Mesothelial cell of epicardium (in vitro differentiated cells): Measurements from ENCODE around the gene AGO3. TPM values are rescaled to one million over a fixed set of nuclear protein-coding genes. Genes with fewer than 3 reads are reported as not detected.

Experiments used
- DNase-seq, 2 experiments: peaks; one replicate each; pipeline ENCODE4 v3.0.0; 2021; ENCODE audit warnings: low spot score in 2 of 2; ENCODE audit not compliant: unreplicated experiment in 2 of 2
- H3K27ac Mint-ChIP-seq: 2 replicates; pipeline ENCODE4 v1.8.0; 2021; ENCODE audit warnings: mixed read lengths
- H3K27me3 Mint-ChIP-seq: 2 replicates; pipeline ENCODE4 v1.8.0; 2021; ENCODE audit warnings: low read depth, mixed read lengths
- H3K36me3 Mint-ChIP-seq: 2 replicates; pipeline ENCODE4 v1.8.0; 2021; ENCODE audit warnings: mixed read lengths
- H3K4me1 Mint-ChIP-seq: 2 replicates; pipeline ENCODE4 v1.8.0; 2021; ENCODE audit warnings: mixed read lengths
- H3K4me3 Mint-ChIP-seq: 2 replicates; pipeline ENCODE4 v1.8.0; 2021; ENCODE audit warnings: mild to moderate bottlenecking, moderate library complexity, mixed read lengths
- H3K9me3 Mint-ChIP-seq: 2 replicates; pipeline ENCODE4 v1.8.0; 2021; ENCODE audit warnings: mixed read lengths
- total RNA-seq: library from RNA; stranded (reverse); gene quantifications from 3 replicates; pipeline ENCODE4 v1.2.1, GENCODE V29; 2021
- TF ChIP-seq, protein P1 (sequence below): fragments of 200-600 bp; sonication (generic); IDR thresholded peaks from one replicate; pipeline ENCODE4 v1.5.0; 2021; ENCODE audit warnings: antibody characterized with exemption; ENCODE audit not compliant: unreplicated experiment

AGO3 gene
- total RNA-seq, 1 donor from 2014 or later, result 52.2 TPM

DNA sequence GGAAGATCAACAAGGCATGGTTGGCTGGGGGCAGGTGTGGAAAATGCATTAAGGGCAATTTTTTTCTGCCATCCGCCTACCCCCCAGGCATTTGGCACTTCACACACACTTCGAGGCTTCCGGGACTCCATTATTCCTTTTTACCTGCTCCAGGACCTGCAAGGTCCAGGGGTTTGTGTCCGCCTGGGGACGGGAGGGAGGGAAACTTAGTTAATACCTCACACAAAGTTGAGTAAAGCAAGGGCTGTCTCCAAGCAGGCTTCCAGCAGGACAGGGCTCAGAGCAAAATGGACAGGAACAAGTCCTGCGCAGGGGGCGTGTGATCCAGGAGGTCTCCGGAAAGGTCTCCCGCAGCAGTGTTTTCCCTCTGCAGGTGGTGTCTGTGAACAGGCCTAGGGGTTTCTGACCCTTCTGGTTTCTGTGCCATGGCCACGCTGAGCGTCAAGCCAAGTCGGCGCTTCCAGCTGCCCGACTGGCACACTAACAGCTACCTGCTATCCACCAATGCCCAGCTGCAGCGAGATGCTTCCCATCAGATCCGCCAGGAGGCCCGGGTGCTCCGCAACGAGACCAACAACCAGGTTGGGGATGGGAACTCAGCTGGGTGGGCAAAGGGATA is 153.7 kb downstream of the AGO3 start:
- H3K4me3 Mint-ChIP-seq, result peak overlapping the region; percentile 69
- peak overlapping the region; percentile 21 for H3K27ac Mint-ChIP-seq
- no peak for DNase-seq
- H3K36me3 Mint-ChIP-seq, result no peaks in the 10 kb centered on the region
- peaks cover 4% of the 10 kb centered on the region for H3K27me3 Mint-ChIP-seq
- H3K9me3 Mint-ChIP-seq, result no peaks in the 10 kb centered on the region
- H3K4me1 Mint-ChIP-seq, result peaks cover 12% of the 10 kb centered on the region
- TF ChIP-seq, protein P1, sequence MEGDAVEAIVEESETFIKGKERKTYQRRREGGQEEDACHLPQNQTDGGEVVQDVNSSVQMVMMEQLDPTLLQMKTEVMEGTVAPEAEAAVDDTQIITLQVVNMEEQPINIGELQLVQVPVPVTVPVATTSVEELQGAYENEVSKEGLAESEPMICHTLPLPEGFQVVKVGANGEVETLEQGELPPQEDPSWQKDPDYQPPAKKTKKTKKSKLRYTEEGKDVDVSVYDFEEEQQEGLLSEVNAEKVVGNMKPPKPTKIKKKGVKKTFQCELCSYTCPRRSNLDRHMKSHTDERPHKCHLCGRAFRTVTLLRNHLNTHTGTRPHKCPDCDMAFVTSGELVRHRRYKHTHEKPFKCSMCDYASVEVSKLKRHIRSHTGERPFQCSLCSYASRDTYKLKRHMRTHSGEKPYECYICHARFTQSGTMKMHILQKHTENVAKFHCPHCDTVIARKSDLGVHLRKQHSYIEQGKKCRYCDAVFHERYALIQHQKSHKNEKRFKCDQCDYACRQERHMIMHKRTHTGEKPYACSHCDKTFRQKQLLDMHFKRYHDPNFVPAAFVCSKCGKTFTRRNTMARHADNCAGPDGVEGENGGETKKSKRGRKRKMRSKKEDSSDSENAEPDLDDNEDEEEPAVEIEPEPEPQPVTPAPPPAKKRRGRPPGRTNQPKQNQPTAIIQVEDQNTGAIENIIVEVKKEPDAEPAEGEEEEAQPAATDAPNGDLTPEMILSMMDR, result no peak

DNA sequence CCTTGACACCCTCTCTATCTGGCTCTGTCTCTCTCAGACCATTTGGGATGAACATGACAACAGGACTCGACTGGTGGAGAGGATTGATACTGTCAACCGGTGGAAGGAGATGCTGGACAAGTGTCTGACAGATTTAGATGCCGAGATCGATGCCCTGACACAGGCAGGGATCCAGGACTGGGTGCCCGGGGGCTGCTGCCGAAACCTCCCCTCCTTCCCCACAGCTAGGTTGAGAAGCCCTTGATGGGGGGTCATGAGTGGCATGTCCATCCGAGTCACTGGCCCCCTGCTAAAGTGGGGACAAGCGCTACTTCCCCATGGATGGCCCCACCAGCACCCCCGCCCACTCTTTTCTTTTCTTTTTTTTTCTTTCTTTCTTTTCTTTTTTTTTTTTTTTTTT is 154.2 kb downstream of the AGO3 start:
- TF ChIP-seq, protein P1, result no peak
- H3K27ac Mint-ChIP-seq, result no peak overlapping the region
- H3K4me1 Mint-ChIP-seq, result peaks cover 17% of the 10 kb centered on the region
- no peaks in the 10 kb centered on the region for H3K36me3 Mint-ChIP-seq
- peaks cover 4% of the 10 kb centered on the region for H3K27me3 Mint-ChIP-seq
- H3K9me3 Mint-ChIP-seq, result no peaks in the 10 kb centered on the region
- H3K4me3 Mint-ChIP-seq, result peak overlapping the region; percentile 24
- DNase-seq, result no peak

DNA sequence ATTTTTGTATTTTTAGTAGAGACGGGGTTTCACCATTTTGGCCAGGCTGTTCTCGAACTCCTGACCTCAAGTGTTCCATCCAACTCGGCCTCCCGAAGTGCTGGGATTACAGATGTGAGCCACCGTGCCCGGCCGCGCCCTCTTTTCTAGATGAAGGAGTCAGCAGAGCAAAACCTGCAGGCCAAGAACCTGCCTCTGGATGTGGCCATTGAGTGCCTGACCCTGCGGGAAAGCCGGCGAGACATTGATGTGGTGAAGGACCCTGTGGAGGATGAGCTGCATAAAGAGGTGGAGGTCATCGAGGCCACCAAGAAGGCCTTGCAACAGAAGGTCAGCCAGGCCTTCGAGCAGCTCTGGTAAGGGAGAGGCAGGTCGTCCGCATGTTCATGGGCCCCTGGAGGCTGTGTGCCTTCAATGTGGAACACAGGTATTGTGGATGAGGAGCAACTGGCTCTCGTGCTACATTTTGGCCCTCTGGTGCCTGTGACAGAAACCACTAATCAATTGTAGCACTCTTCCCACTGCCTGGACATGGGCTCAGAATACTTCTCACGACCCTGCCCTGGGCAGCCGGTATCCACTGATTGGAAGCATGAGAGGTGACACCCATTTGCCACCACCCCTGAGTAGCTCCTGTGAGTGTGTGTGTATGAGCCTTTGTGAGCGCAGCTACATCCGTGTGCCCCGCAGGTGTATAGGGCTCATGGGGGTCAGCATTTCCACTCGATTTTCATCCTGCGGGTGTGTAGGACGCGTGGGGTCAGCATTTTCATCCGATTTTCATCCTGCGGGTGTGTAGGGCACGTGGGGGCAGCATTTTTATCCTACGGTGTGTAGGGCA is 155.0 kb downstream of the AGO3 start:
- DNase-seq, result no peak
- no peaks in the 10 kb centered on the region for H3K9me3 Mint-ChIP-seq
- H3K4me3 Mint-ChIP-seq, result peak overlapping the region; percentile 20
- no peak overlapping the region for H3K27ac Mint-ChIP-seq
- TF ChIP-seq, protein P1, result no peak
- peaks cover 18% of the 10 kb centered on the region for H3K4me1 Mint-ChIP-seq
- peaks cover 4% of the 10 kb centered on the region for H3K27me3 Mint-ChIP-seq
- H3K36me3 Mint-ChIP-seq, result no peaks in the 10 kb centered on the region

DNA sequence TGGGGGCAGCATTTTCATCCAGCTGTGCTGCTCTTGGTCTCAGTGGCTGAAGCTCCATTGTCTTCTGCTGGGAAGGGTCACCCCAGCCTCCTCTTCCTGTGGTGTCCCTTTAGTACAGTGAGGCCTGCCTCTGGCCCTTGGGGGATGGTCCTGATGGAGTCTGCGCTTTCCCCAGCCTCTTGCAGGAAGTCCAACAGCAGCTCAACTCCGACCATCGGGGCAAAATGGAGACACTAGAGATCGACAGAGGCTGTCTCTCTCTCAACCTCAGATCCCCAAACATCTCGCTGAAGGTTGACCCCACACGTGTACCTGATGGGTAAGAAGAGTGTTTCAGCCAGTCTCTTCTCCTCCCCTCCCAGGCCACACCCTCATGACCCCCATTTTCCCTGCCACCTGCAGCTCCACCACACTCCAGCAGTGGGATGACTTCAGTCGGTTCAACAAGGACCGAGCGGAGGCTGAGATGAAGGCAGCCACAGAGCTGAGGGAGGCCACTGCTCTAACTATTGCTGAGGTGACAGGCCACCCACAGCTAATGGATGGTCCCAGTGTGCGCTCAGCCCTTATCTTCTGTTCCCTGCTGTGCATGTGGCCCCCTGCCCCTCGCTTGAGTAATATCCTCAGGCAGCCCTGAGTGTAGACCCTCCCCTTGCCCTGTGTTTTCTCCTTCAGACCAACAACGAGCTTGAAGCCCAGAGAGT is 155.8 kb downstream of the AGO3 start:
- TF ChIP-seq, protein P1, result no peak
- peaks cover 4% of the 10 kb centered on the region for H3K27me3 Mint-ChIP-seq
- no peak overlapping the region for H3K27ac Mint-ChIP-seq
- DNase-seq, result no peak
- H3K36me3 Mint-ChIP-seq, result peaks cover 2% of the 10 kb centered on the region
- H3K4me1 Mint-ChIP-seq, result peaks cover 20% of the 10 kb centered on the region
- H3K9me3 Mint-ChIP-seq, result no peaks in the 10 kb centered on the region
- peak overlapping the region; percentile 46 for H3K4me3 Mint-ChIP-seq

DNA sequence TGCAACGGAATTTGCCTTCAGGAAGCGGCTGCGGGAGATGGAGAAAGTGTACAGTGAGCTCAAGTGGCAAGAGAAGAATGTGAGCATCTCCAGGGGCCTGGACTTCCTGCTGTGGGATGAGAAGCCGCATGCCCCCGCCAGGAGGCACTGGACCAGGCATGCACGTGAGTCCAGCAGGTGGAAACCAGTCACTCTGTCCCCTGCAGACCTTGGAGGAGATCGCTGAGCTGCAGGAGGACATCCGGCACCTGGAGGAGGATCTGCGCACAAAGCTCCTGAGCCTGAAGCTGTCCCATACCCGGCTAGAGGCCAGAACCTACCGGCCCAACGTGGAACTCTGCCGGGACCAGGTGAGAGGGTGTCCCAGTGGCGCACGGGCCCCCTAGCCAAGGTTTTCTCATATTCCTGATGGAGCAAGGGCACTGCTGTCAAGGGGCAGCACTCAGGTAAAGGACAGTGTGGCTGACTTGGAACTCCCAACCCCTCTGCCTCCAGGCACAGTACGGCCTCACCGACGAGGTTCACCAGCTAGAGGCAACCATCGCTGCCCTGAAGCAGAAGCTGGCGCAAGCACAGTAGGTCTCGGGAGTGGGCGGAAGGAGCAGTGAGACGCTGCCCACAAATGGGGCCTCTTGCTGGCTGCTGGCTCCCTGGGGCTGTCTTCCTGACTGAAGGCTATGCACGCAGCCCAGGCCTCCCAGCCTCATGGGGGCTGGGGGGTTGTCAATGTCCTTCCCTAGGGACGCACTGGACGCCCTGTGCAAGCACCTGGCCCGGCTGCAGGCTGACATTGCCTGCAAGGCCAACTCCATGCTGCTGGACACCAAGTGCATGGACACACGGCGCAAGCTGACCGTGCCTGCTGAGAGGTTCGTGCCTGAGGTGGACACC is 156.6 kb downstream of the AGO3 start:
- Mint-ChIP-seq H3K4me3 (peak overlapping the region; percentile 81), H3K27me3 (no peaks in the 10 kb centered on the region), H3K4me1 (peaks cover 20% of the 10 kb centered on the region), H3K27ac (no peak overlapping the region), H3K36me3 (peaks cover 2% of the 10 kb centered on the region), H3K9me3 (no peaks in the 10 kb centered on the region)
- TF ChIP-seq, protein P1, result no peak
- DNase-seq, result no peak
